Posterior vena cava (tissue), 2 donors: Measurements from ENCODE around the gene DTYMK. TPM values are rescaled to one million over a fixed set of nuclear protein-coding genes. Genes with fewer than 3 reads are reported as not detected.
"Not testable (repeated sequence)": the region's sequence is repeated elsewhere in the genome, so short reads cannot be mapped to it uniquely, and the experiment has no call there.

Experiments
- DNase-seq: peaks from one replicate; pipeline ENCODE4 v3.0.0-alpha.2; 2020; ENCODE audit warnings: low spot score
- intact Hi-C, 2 donors: fragments of 100-400 bp; cut with DNase I; formaldehyde crosslinking; loops; one replicate each; pipeline versions ENCODE4 v1.14.1 to v1.14.2; 2022 to 2023
- long read RNA-seq, 2 donors: library from polyadenylated mRNA; unstranded; transcript quantifications; one replicate each; pipeline ENCODE4 v2.0.0, GENCODE V29; 2020 to 2021
- total RNA-seq, 2 donors: library from RNA; stranded (reverse); fragmentation: NEBNext Ultra II Directional; extraction: Animal tissue kit (Norgen Biotek cat#: 25700); gene quantifications; one replicate each; pipeline ENCODE4 v1.2.1, GENCODE V29; 2021
- donor health status: DM: yes; HTN: yes; CAD: no.
- donor health status: DM: yes; HTN: yes; CAD: no.

The DTYMK gene
- total RNA-seq, result 10 to 100 TPM; 12.8 to 14.8 TPM
- long read RNA-seq, donor 1, partial matches to known transcripts, result 4 of 8 reads
- long read RNA-seq, donor 1, other reads (novel, unspliced or antisense), result 3 of 8 reads
- long read RNA-seq, donor 2, transcript DTYMK-201 (5 exons, 1,232 nt), result major isoform, 23 of 36 reads
- long read RNA-seq, donor 2, partial matches to known transcripts, result 5 of 36 reads
- long read RNA-seq, donor 2, other reads (novel, unspliced or antisense), result 5 of 36 reads

- intact Hi-C loops, result no loop called here
- peak; percentile 99 for DNase-seq
Observed at GRCh38 chr2:241686650-241687425, at the start of gene DTYMK. Gene DTYMK (minus strand): TSS chr2:241686815. CDS start chr2:241686783, 32 bp downstream.

GRCh38 chr2:241736111-241736510, 49.5 kb upstream of the DTYMK start:
- intact Hi-C loops, result loop anchor here in 1 of 2 donors (5.0 kb wide), 1 partner anchor 141 kb away; no protein-coding TSS in a partner anchor
- no peak for DNase-seq

GRCh38 chr2:241734467-241735208, 48.0 kb upstream of the DTYMK start, which contains the start of gene D2HGDH:
Gene D2HGDH (plus strand): TSS chr2:241734630. CDS start chr2:241735225, 595 bp downstream.
- intact Hi-C loops, result loop anchor here in 1 of 2 donors (5.0 kb wide), 1 partner anchor 143 kb away; no protein-coding TSS in a partner anchor
- DNase-seq, result peak; percentile 98

GRCh38 chr2:241734208-241734466, 47.5 kb upstream of the DTYMK start:
- DNase-seq, result no peak
- intact Hi-C loops, result no loop called here

- DNase-seq, result no peak
- intact Hi-C loops, result no loop called here
Observed at GRCh38 chr2:241733391-241734207, 47.0 kb upstream of the DTYMK start.

GRCh38 chr2:241732513-241733186, 46.0 kb upstream of the DTYMK start:
- DNase-seq, result peak; percentile 92
- intact Hi-C loops, result not testable (repeated sequence)

- intact Hi-C loops, result no loop called here
- DNase-seq, result no peak
Observed at GRCh38 chr2:241730671-241731293, 44.2 kb upstream of the DTYMK start.

- no peak for DNase-seq
- intact Hi-C loops, result loop anchor here in 1 of 2 donors (10.0 kb wide), 1 partner anchor 145 kb away; no protein-coding TSS in a partner anchor
Observed at GRCh38 chr2:241729868-241730267, 43.3 kb upstream of the DTYMK start.

GRCh38 chr2:241728627-241729026, 42.0 kb upstream of the DTYMK start:
- intact Hi-C loops, result loop anchor here in 1 of 2 donors (10.0 kb wide), 1 partner anchor 146 kb away; no protein-coding TSS in a partner anchor
- peak; percentile 90 for DNase-seq

- no peak for DNase-seq
- intact Hi-C loops, result loop anchor here in 1 of 2 donors (10.0 kb wide), 1 partner anchor 147 kb away; no protein-coding TSS in a partner anchor
Observed at GRCh38 chr2:241728000-241728399, 41.4 kb upstream of the DTYMK start.

- intact Hi-C loops, result loop anchor here in 1 of 2 donors (10.0 kb wide), 1 partner anchor 148 kb away; no protein-coding TSS in a partner anchor
- no peak for DNase-seq
Observed at GRCh38 chr2:241726459-241726858, 39.8 kb upstream of the DTYMK start.

GRCh38 chr2:241724975-241725870, 38.6 kb upstream of the DTYMK start:
- no peak for DNase-seq
- intact Hi-C loops, result loop anchor here in 1 of 2 donors (10.0 kb wide), 1 partner anchor 150 kb away; no protein-coding TSS in a partner anchor

- intact Hi-C loops, result loop anchor here in 1 of 2 donors (10.0 kb wide), 1 partner anchor 150 kb away; no protein-coding TSS in a partner anchor
- no peak for DNase-seq
Observed at GRCh38 chr2:241724259-241724974, 37.8 kb upstream of the DTYMK start.

GRCh38 chr2:241722896-241723454, 36.4 kb upstream of the DTYMK start:
- intact Hi-C loops, result loop anchor here in 1 of 2 donors (10.0 kb wide), 1 partner anchor 152 kb away; no protein-coding TSS in a partner anchor
- no peak for DNase-seq

- intact Hi-C loops, result loop anchor here in 1 of 2 donors (10.0 kb wide), 1 partner anchor 153 kb away; no protein-coding TSS in a partner anchor
- DNase-seq, result no peak
Observed at GRCh38 chr2:241721852-241722251, 35.2 kb upstream of the DTYMK start.

- intact Hi-C loops, result loop anchor here in 1 of 2 donors (10.0 kb wide), 1 partner anchor 154 kb away; no protein-coding TSS in a partner anchor
Observed at GRCh38 chr2:241720560-241720959, 33.9 kb upstream of the DTYMK start.

More at GRCh38 chr2:241720560-241720959, 33.9 kb upstream of the DTYMK start:
- DNase-seq, result no peak
